Stimulated activated CD4-positive, alpha-beta T cell treated with anti-CD3 and anti-CD28 coated beads, Interleukin-1b, Interleukin-23, amount 100 ng/mL, for 1 hour (primary cell): ENCODE results near the gene GABRP.
"Not testable (repeated sequence)": the region's sequence is repeated elsewhere in the genome, so short reads cannot be mapped to it uniquely, and the experiment has no call there.

ENCODE experiments used
- DNase-seq, 2 donors: peaks; one replicate each; pipeline ENCODE4 v3.0.0-alpha.2; 2020; ENCODE audit warnings: low read depth in 2 of 2

Gene GABRP

DNA sequence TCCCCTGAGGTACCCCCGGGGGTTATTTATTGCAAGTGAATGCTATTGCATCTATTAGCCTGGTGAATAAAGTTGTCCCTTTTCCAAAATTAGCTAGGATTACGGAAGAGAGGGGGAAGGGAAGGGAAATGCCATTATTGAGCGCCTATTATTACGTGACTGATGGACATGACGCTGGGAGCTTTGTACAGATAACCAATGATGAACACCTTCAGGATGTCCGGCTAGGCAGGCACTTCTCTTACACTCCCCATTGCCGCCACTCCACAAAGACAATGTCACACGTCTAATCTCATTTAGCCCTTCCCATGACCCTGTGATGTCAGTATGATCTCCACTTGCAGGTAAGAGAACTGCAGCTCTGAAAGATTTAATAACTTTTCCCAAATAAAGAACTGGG lies 9.4 kb downstream of the GABRP start:
- no peak for DNase-seq

DNA sequence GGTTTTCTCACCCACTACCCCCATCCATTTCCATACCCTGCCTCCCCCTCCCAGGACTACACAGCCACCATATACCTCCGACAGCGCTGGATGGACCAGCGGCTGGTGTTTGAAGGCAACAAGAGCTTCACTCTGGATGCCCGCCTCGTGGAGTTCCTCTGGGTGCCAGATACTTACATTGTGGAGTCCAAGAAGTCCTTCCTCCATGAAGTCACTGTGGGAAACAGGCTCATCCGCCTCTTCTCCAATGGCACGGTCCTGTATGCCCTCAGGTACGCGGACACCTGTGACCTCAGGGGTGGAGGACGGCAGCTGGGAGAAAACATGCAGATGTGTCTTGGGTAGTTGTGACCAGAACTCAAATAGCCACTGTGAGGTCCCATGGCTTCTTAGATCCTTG lies 11.6 kb downstream of the GABRP start:
- DNase-seq, result no peak

DNA sequence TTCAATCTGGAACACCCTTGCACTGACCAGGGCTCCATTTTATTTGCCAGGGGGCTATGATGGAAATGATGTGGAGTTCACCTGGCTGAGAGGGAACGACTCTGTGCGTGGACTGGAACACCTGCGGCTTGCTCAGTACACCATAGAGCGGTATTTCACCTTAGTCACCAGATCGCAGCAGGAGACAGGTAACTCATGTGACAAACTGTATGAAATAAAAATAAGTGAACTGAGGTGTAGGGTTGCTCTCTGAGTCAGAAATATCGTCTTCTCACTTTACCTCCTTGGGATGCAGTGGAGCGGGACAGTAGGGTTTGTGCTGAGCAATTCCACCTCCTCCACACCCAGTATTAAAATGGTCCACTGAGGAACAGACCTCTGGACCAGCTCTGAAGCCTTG lies 22.1 kb downstream of the GABRP start:
- DNase-seq, result no peak

DNA sequence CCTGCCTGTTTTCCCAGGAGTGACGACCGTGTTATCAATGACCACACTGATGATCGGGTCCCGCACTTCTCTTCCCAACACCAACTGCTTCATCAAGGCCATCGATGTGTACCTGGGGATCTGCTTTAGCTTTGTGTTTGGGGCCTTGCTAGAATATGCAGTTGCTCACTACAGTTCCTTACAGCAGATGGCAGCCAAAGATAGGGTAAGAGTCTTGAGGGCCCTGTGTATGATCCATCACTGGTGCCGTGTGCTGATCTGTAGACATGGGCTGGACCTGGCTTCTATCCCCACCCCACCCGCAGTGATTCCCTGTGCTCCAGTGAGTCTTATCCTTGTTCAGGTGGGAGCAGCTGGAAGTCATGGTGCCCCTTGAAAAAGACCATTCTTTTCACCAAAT lies 26.0 kb downstream of the GABRP start:
- DNase-seq, result no peak

DNA sequence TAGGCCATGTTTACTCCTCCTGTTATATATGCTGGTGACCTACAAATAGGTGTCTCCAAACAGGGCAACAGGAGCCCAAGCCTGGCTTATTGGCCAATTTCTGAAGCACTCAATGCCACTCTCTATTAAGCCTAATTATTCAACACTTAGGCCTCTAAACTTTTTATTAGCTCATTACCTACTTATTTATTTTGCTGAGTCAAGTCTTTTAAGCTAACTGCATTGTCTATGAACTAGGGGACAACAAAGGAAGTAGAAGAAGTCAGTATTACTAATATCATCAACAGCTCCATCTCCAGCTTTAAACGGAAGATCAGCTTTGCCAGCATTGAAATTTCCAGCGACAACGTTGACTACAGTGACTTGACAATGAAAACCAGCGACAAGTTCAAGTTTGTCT lies 28.2 kb downstream of the GABRP start:
- no peak for DNase-seq

DNA sequence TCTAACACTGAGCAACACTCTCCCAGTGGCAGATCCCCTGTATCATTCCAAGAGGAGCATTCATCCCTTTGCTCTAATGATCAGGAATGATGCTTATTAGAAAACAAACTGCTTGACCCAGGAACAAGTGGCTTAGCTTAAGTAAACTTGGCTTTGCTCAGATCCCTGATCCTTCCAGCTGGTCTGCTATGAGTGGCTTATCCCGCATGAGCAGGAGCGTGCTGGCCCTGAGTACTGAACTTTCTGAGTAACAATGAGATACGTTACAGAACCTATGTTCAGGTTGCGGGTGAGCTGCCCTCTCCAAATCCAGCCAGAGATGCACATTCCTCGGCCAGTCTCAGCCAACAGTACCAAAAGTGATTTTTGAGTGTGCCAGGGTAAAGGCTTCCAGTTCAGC lies 29.7 kb downstream of the GABRP start:
- DNase-seq, result no peak

DNA sequence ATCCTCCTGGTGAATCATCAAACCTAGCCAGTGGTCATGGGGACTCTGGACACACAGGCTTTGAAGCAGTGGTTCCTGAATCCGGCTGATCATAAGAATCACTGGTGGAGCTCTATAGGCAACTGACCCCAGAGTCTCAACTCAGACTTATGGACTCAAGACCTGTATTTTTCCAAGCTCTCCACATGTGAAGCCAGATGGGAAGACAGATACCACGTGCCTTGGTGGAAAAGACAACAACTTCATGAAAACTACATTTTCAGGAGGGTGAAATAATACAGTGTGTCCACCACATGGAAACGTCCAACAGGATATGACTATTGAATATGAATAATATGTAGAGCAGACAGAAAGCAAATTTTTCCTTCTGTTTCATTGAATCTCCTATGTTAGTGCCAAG lies 33.7 kb downstream of the GABRP start:
- no peak for DNase-seq

DNA sequence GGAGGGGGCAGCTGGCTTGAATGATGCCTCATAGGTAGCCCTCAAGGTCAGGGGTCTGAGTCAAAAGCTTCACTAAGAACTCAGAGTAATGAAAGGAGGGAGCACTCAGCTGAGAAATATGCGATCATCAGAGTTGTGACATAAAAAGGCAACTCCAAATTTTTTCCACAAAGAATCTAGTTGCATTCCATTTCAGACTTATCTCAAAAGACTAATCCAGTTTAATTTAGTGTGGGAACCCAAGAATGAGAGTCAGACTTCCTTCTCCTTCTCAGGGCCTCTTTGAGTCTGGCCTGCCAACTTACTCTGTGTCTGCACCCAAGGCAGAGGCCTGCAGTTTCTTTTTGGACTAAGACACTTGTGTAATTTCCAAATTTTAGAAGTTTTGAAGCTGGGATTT lies 34.7 kb downstream of the GABRP start:
- DNase-seq, result no peak

DNA sequence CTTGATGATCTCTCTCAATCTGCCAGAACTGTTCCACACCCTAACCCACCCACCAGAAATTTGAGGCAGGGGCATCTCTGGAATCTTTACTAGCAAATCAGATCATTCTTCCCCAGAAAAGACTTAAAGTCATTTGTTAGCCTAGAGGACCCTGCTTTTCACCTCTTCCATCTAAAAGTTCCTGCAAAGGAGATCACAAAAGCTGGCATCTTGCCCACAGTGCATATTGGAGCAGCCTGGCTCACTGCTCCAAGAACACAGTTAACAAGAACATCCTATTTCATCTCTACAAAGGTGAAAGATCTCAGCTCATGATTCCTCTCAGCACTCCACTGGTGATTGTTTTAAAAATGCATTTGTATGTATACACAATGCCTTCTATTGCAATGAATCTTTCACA lies 36.3 kb downstream of the GABRP start:
- no peak for DNase-seq

DNA sequence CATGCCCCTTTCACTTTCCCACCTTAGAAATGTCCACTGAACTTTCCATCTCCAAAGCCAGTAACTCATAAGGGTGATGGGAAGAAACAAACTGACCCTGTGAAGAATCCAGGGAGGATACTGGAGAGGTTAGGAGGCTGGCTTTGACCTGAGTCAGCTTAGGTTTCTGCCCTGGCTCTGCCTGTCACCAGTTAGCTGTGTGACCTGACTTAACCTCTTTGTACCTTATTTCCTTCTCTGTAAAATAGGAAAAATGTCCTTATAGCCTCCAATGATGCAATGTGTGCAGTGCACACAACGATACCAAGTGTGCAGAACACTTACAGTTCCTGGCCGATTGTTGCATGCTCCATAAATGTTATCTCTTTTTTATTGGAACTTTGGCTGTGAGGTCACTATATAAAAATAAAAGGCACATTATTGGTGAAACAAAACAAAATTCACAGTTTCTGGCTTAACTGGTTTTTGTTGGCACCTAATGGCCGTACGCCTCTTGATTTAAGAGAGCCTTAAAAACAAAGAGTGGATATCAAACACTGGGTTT lies 37.8 kb downstream of the GABRP start:
- no peak for DNase-seq

DNA sequence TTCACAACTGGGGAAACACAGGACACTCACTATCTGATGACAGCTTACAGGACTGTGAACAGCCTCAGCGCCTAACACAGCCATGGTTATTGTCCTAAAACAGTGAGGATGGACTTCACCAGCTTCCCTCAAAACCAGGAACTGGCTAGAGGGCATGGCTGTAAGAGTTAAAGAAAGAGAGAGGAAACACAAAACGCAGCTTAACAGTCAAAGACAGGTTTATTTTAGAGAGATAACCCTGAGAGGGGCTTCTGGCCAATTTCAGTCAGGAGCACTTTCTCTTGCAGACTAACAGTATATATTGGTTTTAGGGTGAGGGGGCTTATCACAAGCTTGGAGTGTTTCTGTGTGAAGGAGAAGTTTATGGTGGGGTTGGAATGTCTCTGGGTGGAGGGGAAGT lies 42.6 kb downstream of the GABRP start:
- no peak for DNase-seq

DNA sequence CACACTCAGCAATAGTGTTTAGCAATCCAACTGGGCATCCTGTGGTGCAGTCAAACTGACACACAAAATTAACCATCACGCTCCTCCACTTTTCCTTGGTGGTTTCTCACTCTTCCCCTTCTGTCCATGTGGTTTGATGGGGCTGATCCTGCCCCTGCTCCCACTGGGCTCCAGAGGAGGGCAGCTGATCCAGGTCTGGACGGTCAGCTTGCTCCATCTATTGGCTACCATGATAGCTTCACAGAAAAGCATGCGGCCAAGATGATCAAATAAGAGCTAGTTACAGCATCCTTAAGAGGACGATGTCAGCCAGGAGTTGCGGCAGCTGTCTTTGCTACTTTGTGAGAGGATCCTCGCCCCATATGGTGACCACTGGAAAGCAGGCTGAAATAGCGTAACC lies 48.7 kb downstream of the GABRP start:
- DNase-seq, result no peak

DNA sequence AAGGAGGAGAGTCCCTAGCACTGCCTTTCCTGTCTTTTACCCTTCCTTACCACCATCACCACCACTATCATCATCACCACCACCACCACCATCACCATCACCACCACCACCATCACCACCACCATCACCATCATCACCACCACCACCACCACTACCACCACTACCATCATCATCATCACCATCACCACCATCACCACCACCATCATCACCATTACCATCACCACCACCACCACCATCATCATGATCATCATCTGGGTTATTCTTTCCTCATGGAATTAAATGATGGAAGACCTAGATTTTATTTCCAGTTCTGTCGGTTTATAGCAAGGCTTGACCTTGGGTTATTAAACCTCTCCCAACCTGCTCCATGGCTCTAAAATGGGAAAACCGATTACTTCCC lies 50.5 kb downstream of the GABRP start:
- DNase-seq, result not testable (repeated sequence)

DNA sequence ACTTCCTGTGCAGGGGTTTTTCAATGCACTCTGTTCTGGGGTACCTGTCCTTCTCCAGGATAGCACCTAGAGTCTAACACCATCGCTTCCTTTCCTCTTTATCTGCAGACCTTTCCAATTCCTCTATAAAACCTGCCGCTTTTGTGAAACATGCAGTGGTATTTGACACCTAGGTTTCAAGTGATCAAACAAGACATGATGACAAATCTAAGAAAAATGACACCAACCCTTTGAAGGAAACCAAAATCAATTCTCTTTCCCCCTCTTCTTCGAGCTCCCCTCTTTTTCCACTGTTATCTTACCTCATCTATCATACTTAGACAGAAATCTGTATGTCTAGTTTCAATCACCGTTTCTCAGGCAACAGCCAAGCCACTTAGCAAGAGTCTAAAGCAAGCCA lies 52.7 kb downstream of the GABRP start:
- DNase-seq, result no peak

DNA sequence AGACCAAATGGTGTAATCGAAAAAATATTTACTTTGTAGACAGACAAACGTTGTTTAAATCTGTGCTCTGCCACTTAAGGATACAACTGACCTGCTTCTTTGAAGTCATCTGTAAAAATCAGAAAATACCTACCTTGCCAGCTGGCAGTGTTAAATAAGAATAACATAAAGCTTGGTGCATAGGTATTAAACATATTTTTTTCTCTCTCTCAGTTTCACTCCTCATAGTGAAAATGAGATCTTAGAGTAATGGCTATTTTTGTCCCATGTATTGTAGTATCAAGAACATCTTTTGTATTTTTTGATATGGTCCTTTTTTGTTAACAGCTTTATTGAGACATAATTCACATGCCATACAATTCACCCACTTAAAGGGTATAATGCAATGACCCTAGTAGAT lies 60.3 kb downstream of the GABRP start:
- DNase-seq, result no peak

DNA sequence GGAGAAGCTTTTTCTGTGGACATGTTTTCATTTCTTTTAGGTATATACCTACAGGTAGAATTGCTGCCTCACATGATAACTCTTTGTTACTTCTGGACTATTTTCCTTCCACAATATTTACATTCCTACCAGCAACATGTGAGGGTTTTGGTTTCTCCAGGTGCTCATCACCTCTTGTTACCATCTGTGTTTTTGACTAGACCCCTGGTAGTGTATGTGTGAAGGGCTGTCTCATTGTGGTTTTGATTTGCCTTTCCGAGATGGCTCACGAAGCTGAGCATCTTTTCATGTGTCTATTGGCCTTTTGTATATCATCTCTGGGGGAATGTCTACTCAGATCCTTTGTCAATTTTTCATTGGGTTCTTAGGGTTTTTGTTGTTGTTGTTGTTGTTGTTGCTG lies 61.1 kb downstream of the GABRP start:
- DNase-seq, result no peak

DNA sequence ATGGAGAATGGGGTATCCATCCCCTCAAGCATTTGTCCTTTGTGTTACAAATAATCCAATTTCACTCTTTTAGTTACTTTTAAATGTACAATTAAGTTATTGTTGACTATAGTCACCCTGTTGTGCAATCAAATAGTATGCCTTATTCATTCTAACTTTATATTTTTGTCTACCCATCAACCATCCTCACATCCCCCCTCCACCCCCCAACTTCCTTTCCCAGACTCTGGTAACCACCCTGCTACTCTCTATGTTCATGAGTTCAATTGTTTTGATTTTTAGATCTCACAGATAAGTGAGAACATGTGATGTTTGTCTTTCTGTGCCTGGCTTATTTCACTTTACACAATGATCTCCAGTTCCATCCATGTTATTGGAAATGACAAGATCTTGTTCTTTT lies 62.9 kb downstream of the GABRP start:
- no peak for DNase-seq

DNA sequence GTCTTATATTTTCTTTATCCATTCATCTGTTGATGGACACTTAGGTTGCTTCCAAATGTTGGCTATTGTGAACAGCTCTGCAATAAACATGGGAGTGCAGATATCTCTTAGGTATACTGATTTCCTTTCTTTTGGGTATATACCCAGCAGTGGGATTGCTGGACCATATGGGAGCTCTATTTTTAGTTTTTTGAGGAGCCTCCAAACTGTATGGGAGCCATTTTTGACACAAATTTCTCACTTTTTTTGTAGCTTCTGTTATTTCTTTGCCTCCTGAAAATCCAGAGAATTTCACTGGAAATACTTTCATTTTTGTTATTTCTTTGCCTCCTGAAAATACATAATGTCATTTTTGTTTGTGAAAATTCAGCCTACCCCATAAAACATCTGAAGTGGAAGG lies 63.3 kb downstream of the GABRP start:
- DNase-seq, result no peak

DNA sequence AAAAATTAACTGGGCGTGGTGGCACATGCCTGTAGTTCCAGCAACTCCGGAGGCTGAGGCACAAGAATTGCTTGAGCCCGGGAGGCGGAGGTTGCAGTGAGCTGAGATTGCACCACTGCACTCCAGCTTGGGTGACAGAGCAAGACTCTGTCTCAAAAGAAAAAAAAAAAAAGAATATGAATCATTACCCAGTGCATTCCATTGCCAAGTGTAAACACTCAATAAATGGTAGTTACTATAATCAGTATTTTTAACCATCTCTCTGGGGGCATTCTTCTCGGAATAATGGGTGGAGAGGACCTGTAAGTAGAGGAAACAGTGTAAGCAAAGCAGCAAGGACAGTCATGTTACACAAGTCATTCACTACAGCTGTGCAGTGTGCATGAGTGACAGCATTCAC lies 64.5 kb downstream of the GABRP start:
- DNase-seq, result no peak

DNA sequence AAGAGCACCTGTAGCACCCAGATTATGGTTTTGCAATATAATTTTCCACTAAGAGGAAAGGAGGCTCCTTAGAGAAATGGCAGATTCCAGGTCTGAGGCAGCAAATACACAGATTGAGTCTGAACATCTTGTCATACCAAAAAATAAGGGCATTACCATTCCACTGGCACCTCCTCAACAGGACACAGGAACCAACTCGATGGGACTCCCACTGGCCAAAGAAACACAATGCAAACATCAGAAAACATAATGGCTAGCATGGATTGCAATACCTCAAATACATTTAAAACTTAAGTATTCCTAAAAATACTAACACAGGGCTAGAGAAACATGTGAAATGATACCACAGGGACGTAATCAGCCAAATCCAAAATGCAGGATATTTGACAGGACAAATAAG lies 65.8 kb downstream of the GABRP start:
- DNase-seq, result no peak

DNA sequence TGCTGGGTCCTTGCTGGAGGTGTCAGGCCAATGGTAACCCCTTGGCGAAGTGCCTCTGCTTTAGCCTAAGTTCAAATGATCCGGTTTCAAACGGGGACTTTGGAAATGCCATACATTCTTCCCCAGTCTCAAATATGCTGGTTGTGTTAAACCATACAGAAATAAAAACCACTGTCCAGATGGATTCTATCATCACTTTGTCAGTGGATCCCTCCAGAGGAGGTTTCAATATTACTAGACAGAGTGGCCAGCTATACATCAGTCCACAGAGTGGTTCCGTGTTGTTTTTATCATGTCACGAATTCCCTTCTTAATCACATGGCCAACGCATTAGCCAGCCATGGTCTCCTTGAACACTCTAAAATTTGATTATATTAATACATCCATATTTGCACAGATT lies 71.0 kb downstream of the GABRP start:
- no peak for DNase-seq

DNA sequence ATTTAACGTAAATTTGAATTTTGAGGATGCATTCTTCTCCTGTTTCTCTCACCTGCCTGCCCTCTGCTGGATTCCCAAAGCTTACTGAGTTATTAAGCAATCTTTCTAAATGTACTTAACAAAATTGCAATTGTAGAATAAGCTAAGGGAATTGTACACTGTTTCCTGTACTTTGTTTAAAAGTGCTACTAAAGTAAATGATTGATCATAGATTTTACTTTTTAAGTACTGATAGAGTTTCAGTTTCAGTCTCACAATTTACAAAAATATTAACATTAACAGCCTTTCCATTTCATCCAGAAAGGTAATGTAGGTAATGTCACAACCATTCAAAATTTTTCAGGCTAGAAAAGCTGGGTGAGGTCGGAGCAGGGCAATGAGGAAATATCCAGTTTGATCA lies 73.5 kb downstream of the GABRP start:
- DNase-seq, result no peak

DNA sequence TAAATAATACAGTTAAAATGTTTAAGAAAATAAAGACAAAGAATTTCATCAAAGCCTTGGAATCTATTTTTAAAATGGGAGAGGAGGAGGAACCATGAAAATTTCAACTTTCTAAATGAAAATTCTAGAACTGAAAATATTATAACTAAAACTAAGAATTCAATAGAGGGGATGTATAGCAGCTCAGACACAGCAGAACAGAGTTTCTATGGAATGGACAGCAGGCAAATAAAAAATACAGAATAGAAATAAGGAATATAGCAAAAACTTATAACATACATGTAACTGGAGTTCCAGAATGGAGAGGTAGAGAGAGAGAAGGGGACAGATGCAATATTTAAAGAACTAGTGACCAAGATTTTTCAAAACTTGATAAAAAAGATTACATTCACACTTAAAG lies 76.9 kb downstream of the GABRP start:
- no peak for DNase-seq

DNA sequence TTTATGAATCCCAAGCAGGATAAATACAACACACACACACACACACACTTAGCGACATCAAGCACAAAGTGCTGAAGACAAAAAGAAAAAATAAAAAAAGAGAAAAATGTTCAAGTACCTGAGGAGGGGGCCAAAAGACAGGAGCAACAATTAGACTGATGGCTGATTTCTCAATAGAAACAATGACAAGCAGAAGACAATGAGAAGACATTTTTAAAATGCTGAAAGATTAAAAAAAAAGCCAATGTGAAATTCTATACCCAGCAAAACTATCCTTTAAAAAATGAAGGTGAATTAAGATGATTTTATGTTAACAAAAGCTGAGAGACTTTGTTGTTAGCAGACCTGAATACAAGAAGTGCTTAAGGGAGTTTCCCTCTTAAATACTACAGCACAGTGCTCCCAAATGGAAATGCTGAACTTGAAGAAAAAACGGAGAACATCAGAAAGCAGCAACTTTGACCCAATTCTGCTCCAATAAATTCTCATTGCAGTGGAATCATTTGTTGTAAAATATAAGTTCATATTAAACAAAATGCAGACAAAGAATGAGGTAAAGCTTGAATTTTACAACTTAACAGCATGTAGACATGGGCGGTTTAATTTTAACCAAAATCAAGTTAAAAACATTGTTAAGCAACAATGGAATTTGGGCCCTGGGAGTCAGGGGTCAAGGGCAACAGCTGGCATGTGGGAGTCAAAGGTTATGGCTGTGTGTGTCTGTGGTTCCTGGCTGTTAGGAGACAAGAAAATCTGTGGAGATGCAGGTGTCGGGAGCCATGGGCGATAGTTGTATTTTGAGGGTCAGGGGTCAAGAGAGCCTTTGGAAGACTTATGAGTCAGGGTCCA lies 77.5 kb downstream of the GABRP start:
- DNase-seq, result no peak
